ENCODE results near the gene NTF3. TPM values are rescaled to one million over a fixed set of nuclear protein-coding genes. Genes with fewer than 3 reads are reported as not detected.

NTF3 gene
- polyA plus RNA-seq, 1 donor (not counting 4 experiments of a cell fraction or from before 2014, with no cell fraction given): not detected

DNA sequence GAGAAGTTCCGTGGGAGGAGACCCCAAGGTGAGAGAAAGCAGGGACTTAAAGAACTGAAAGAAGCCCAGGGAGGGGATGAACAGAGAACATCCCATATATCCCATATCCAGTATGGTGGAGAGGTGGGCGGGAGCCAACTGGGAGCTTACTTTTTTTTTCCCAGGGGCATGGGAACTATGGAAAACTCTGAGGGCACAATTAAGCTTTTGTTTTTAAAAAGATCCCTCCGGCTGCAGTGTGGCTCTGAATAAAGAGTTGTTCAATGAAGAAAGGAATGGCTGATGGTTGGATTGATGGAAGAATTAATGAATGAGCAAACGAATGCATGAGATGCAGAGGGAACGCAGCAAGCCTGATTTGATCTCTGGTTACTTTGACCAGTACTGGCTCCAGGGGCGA is 12.6 kb downstream of the NTF3 start:
- H3K4me3 ChIP-seq (ENCODE audit: control insufficient read depth in 2 of 3, extremely low read depth in 1 of 3, insufficient read depth in 2 of 3, low read depth in 1 of 3, low read length in 3 of 3): no peak overlapping the region
- H3K4me2 ChIP-seq (ENCODE audit: control insufficient read depth, extremely low read depth, insufficient read depth, low read depth, low read length): no peak overlapping the region
- no peaks in the 10 kb centered on the region for H3K36me3 ChIP-seq (ENCODE audit: control insufficient read depth in 2 of 2, extremely low read depth in 1 of 2, insufficient read depth in 2 of 2, low read length in 2 of 2)
- no peak overlapping the region for H3K27ac ChIP-seq (ENCODE audit: control insufficient read depth, insufficient read depth, low read length)
- dilution Hi-C loops (cut with MboI; ENCODE audit: extremely low pct_ligation_motif_present, low sequenced_read_pairs): no loop called here
- no peak overlapping the region for H2AFZ ChIP-seq (ENCODE audit: control insufficient read depth, low read length)
- peaks cover 3% of the 10 kb centered on the region for H3K27me3 ChIP-seq (ENCODE audit: control insufficient read depth, extremely low read depth, insufficient read depth, low read length)
- no peaks in the 10 kb centered on the region for H4K20me1 ChIP-seq (ENCODE audit: control insufficient read depth, extremely low read depth, insufficient read depth, low read length)
- H3K9me1 ChIP-seq (ENCODE audit: control insufficient read depth, extremely low read depth, insufficient read depth, low read length): no peaks in the 10 kb centered on the region
- FAIRE-seq: no peak
- TF ChIP-seq EZH2 (IDR thresholded peaks at IDR 0.05; ENCODE audit: low read length): no peak
- TF ChIP-seq, protein P1, sequence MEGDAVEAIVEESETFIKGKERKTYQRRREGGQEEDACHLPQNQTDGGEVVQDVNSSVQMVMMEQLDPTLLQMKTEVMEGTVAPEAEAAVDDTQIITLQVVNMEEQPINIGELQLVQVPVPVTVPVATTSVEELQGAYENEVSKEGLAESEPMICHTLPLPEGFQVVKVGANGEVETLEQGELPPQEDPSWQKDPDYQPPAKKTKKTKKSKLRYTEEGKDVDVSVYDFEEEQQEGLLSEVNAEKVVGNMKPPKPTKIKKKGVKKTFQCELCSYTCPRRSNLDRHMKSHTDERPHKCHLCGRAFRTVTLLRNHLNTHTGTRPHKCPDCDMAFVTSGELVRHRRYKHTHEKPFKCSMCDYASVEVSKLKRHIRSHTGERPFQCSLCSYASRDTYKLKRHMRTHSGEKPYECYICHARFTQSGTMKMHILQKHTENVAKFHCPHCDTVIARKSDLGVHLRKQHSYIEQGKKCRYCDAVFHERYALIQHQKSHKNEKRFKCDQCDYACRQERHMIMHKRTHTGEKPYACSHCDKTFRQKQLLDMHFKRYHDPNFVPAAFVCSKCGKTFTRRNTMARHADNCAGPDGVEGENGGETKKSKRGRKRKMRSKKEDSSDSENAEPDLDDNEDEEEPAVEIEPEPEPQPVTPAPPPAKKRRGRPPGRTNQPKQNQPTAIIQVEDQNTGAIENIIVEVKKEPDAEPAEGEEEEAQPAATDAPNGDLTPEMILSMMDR (optimal IDR thresholded peaks at IDR 0.05 in 1 of 3, IDR thresholded peaks at IDR 0.05 in 1 of 3, conservative IDR thresholded peaks at IDR 0.05 in 1 of 3; ENCODE audit: extremely low read depth in 1 of 3, insufficient read depth in 2 of 3, low read length in 3 of 3): no peak
- no peaks in the 10 kb centered on the region for H3K9me3 ChIP-seq (ENCODE audit: control insufficient read depth, low read depth, low read length)
- DNase-seq (ENCODE audit: low read depth, low spot score): no peak
- H3K9ac ChIP-seq (ENCODE audit: control insufficient read depth, extremely low read depth, insufficient read depth, low read length): no peak overlapping the region
- no peaks in the 10 kb centered on the region for H3K4me1 ChIP-seq (ENCODE audit: control insufficient read depth, extremely low read depth, insufficient read depth, low read length)
- no peaks in the 10 kb centered on the region for H3K79me2 ChIP-seq (ENCODE audit: control insufficient read depth, insufficient read depth, low read length)

DNA sequence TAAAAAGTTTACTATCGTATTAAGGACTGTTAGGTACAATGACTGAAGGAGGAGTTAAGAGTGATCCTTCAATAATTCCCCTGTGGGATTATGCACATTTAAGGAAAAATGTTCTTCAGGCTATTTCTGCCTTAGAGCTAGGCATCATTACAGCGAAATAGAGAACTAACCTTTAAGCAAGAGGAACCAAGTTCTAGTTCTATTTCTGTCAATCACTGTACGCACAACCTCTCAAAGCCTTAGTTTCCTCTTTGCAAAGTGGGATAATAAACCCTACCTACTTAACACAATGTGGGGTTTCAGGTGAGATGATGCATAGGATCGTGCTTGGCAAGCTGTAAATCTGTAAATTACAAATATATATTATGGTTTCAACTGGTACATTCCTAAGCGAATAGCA is 15.4 kb downstream of the NTF3 start:
- H3K27ac ChIP-seq (ENCODE audit: control insufficient read depth, insufficient read depth, low read length): no peak overlapping the region
- H3K9ac ChIP-seq (ENCODE audit: control insufficient read depth, extremely low read depth, insufficient read depth, low read length): no peak overlapping the region
- H3K27me3 ChIP-seq (ENCODE audit: control insufficient read depth, extremely low read depth, insufficient read depth, low read length): peaks cover 3% of the 10 kb centered on the region
- H3K9me3 ChIP-seq (ENCODE audit: control insufficient read depth, low read depth, low read length): no peaks in the 10 kb centered on the region
- no peaks in the 10 kb centered on the region for H3K4me1 ChIP-seq (ENCODE audit: control insufficient read depth, extremely low read depth, insufficient read depth, low read length)
- H3K36me3 ChIP-seq (ENCODE audit: control insufficient read depth in 2 of 2, extremely low read depth in 1 of 2, insufficient read depth in 2 of 2, low read length in 2 of 2): no peaks in the 10 kb centered on the region
- DNase-seq (ENCODE audit: low read depth, low spot score) (no peak), FAIRE-seq (no peak)
- TF ChIP-seq, protein P1 (optimal IDR thresholded peaks at IDR 0.05 in 1 of 3, IDR thresholded peaks at IDR 0.05 in 1 of 3, conservative IDR thresholded peaks at IDR 0.05 in 1 of 3; ENCODE audit: extremely low read depth in 1 of 3, insufficient read depth in 2 of 3, low read length in 3 of 3): no peak
- no peak for TF ChIP-seq EZH2 (IDR thresholded peaks at IDR 0.05; ENCODE audit: low read length)
- no peak overlapping the region for H3K4me2 ChIP-seq (ENCODE audit: control insufficient read depth, extremely low read depth, insufficient read depth, low read depth, low read length)
- no peak overlapping the region for H3K4me3 ChIP-seq (ENCODE audit: control insufficient read depth in 2 of 3, extremely low read depth in 1 of 3, insufficient read depth in 2 of 3, low read depth in 1 of 3, low read length in 3 of 3)
- H3K79me2 ChIP-seq (ENCODE audit: control insufficient read depth, insufficient read depth, low read length): no peaks in the 10 kb centered on the region
- H4K20me1 ChIP-seq (ENCODE audit: control insufficient read depth, extremely low read depth, insufficient read depth, low read length): no peaks in the 10 kb centered on the region
- H3K9me1 ChIP-seq (ENCODE audit: control insufficient read depth, extremely low read depth, insufficient read depth, low read length): no peaks in the 10 kb centered on the region
- dilution Hi-C loops (cut with MboI; ENCODE audit: extremely low pct_ligation_motif_present, low sequenced_read_pairs): no loop called here
- H2AFZ ChIP-seq (ENCODE audit: control insufficient read depth, low read length): no peak overlapping the region
